Smooth muscle cell (in vitro differentiated cells): ENCODE results near the gene KIAA1671. TPM values are rescaled to one million over a fixed set of nuclear protein-coding genes. Genes with fewer than 3 reads are reported as not detected.

Experiments
- DNase-seq: peaks from one replicate; lab custom pipeline; 2025; ENCODE audit not compliant: unreplicated experiment; lab: John Stamatoyannopoulos, UW
- H2AFZ ChIP-seq: fragments of 200-600 bp; sonication (generic); 2 replicates; pipeline ENCODE4 v1.6.0; 2016; ENCODE audit warnings: antibody characterized with exemption, low read depth, mild to moderate bottlenecking
- H3F3A ChIP-seq: fragments of 200-600 bp; sonication (generic); 2 replicates; pipeline ENCODE4 v1.6.0; 2017; ENCODE audit warnings: antibody characterized with exemption, low read depth
- H3K27ac ChIP-seq: fragments of 200-600 bp; sonication (generic); 2 replicates; pipeline ENCODE4 v1.5.1; 2016; ENCODE audit warnings: low read depth, mild to moderate bottlenecking
- H3K27me3 ChIP-seq: fragments of 200-600 bp; sonication (generic); 2 replicates; pipeline ENCODE4 v1.6.1; 2016; ENCODE audit warnings: low read depth, mild to moderate bottlenecking
- H3K36me3 ChIP-seq: fragments of 200-600 bp; sonication (generic); 2 replicates; pipeline ENCODE4 v1.5.1; 2016; ENCODE audit warnings: low read depth
- H3K4me1 ChIP-seq: fragments of 200-600 bp; sonication (generic); 2 replicates; pipeline ENCODE4 v1.5.1; 2016; ENCODE audit warnings: low read depth
- H3K4me2 ChIP-seq: fragments of 200-600 bp; sonication (generic); 2 replicates; pipeline ENCODE4 v1.6.0; 2016; ENCODE audit warnings: mild to moderate bottlenecking
- H3K4me3 ChIP-seq: fragments of 200-600 bp; sonication (generic); 2 replicates; pipeline ENCODE4 v1.5.1; 2016; ENCODE audit warnings: mild to moderate bottlenecking
- H3K79me2 ChIP-seq: fragments of 200-600 bp; sonication (generic); 2 replicates; pipeline ENCODE4 v1.6.0; 2016; ENCODE audit warnings: low read depth, mild to moderate bottlenecking
- H3K9ac ChIP-seq: fragments of 200-600 bp; sonication (generic); 2 replicates; pipeline ENCODE4 v1.6.0; 2016; ENCODE audit warnings: low read depth
- H3K9me3 ChIP-seq: fragments of 200-600 bp; sonication (generic); replicated peaks from 2 replicates; pipeline ENCODE4 v1.5.1; 2016; ENCODE audit warnings: low read depth
- H4K20me1 ChIP-seq: fragments of 200-600 bp; sonication (generic); 2 replicates; pipeline ENCODE4 v1.6.0; 2016; ENCODE audit warnings: low read depth
- WGBS: methylation state at CpG from one replicate; pipeline ENCODE4 v1.1.7; 2016; ENCODE audit warnings: low lambda C conversion rate; 5-methylcytosine and 5-hydroxymethylcytosine counted together
- polyA plus RNA-seq: library from polyadenylated mRNA; unstranded; fragments of >200 nt; fragmentation: Nextera tagmentation; extraction: Ambion mirVana; gene quantifications from 2 replicates; pipeline ENCODE4 v1.2.1, GENCODE V29; 2016
- total RNA-seq: library from RNA; depleted of rRNA; stranded (reverse); fragments of >200 nt; gene quantifications from 2 replicates; pipeline ENCODE4 v1.2.3, GENCODE V29; 2014
- TF ChIP-seq, protein P1 (sequence below): fragments of 200-600 bp; sonication (generic); IDR thresholded peaks from 2 replicates; pipeline ENCODE4 v1.5.1; 2017; ENCODE audit warnings: borderline replicate concordance, mild to moderate bottlenecking, antibody characterized with exemption; ENCODE audit not compliant: insufficient read depth, poor library complexity, severe bottlenecking

KIAA1671 gene
- total and polyA plus RNA-seq, 2 experiments from 2014 or later = 1.7 to 7.6 TPM

DNA sequence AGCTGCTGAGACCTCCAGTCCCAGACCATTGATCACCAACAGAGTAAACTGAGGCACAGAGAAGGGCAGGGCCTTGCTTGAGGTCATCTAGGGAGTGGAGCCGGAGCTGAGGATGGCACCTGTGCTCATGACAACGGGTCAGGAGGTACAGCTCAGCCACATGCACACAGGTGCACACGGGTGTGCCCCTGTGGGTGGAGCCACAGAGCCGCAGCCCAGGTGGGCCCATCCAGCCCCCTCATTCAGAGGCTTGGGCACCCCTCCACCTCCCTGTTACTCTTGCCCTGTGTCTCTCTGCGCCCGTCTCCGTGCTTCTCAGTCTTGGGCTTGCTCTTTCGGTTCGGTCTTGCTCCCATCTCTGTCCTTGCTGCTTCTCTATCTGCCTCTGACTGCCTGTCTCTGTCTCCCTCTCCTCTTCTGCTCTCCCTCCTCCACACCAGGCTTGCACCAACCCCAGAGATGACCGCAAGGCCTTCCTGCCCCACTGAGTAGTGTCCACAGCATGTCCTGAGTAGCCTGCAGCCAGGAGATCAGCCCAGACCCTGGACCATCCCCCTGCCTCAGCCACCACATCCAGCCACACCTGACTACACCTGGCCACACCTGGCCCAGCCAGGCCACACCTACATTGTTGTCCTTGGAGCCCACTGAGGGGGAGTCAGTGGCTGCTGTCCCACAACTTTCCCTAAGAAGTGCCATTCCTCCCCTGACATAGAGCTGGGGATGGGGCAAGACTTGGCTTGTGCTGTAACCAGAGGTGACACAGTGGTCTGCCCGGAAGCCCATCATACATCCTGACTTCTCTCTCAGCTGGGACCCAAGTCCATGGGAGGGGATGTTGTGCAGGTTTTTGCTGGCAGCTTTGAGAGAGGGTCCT lies 207.8 kb downstream of the KIAA1671 start:
- Histone ChIP-seq H3K4me2 (no peak overlapping the region), H3K9ac (no peak overlapping the region), H3K27ac (no peak overlapping the region), H3K27me3 (no peaks in the 10 kb centered on the region), H3F3A (no peaks in the 10 kb centered on the region), H2AFZ (no peak overlapping the region), H3K79me2 (no peaks in the 10 kb centered on the region), H3K36me3 (no peaks in the 10 kb centered on the region), H3K9me3 (no peaks in the 10 kb centered on the region), H4K20me1 (peaks cover 26% of the 10 kb centered on the region), H3K4me1 (no peaks in the 10 kb centered on the region), H3K4me3 (no peak overlapping the region)
- 94% methylated on average over 11 of the region's 11 CpGs for WGBS
- TF ChIP-seq, protein P1, sequence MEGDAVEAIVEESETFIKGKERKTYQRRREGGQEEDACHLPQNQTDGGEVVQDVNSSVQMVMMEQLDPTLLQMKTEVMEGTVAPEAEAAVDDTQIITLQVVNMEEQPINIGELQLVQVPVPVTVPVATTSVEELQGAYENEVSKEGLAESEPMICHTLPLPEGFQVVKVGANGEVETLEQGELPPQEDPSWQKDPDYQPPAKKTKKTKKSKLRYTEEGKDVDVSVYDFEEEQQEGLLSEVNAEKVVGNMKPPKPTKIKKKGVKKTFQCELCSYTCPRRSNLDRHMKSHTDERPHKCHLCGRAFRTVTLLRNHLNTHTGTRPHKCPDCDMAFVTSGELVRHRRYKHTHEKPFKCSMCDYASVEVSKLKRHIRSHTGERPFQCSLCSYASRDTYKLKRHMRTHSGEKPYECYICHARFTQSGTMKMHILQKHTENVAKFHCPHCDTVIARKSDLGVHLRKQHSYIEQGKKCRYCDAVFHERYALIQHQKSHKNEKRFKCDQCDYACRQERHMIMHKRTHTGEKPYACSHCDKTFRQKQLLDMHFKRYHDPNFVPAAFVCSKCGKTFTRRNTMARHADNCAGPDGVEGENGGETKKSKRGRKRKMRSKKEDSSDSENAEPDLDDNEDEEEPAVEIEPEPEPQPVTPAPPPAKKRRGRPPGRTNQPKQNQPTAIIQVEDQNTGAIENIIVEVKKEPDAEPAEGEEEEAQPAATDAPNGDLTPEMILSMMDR = no peak
- DNase-seq = no peak

DNA sequence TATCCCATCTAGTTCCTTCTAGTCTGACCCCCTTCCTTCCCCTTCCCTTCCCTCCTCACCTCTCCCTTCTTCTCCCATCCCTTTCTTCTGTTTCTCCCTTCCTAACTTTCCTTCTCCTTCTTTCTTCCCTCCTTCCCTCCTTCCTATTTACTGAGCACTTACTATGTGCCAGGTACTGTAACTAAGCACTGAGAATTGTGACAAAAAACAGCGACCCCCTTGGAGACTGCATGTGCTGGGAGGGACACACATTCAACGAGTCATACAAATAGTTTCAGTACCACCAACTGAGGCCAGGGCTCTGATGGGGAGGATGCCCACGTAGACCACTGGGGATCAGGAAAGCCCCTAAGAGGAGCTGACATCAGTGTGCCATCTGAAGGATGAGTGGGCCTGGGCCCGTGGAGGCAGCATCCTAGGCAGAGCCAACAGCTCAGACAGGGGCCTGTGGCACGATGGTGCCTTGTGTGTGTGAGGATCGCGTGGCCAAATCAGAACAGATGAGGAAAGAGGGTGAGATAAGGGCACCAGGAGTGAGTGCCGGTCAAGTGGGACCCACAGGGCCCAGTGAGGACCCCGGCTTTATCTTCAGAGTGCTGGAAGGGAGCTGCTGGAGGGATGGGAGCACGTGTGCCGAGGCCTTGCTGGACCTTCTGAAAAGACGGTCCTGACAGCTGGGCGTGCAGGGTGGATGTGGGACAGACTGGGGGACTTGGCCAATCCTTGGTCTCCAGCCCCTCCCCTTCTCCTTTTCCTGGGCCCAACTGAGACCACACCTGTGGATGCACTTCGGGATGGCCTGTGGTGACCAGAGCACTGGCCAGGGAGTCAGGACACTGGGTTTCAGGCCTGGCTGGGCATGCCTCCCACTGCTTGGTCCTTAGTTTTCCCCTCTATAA lies 208.8 kb downstream of the KIAA1671 start:
- Histone ChIP-seq H3K4me2 (no peak overlapping the region), H3K79me2 (no peaks in the 10 kb centered on the region), H3K27ac (no peak overlapping the region), H2AFZ (no peak overlapping the region), H3K36me3 (no peaks in the 10 kb centered on the region), H3K9me3 (no peaks in the 10 kb centered on the region), H3K4me1 (no peaks in the 10 kb centered on the region), H3F3A (no peaks in the 10 kb centered on the region), H4K20me1 (peaks cover 26% of the 10 kb centered on the region), H3K9ac (no peak overlapping the region), H3K4me3 (no peak overlapping the region), H3K27me3 (no peaks in the 10 kb centered on the region)
- TF ChIP-seq, protein P1 = no peak
- no peak for DNase-seq
- 92% methylated on average over 14 of the region's 14 CpGs for WGBS

DNA sequence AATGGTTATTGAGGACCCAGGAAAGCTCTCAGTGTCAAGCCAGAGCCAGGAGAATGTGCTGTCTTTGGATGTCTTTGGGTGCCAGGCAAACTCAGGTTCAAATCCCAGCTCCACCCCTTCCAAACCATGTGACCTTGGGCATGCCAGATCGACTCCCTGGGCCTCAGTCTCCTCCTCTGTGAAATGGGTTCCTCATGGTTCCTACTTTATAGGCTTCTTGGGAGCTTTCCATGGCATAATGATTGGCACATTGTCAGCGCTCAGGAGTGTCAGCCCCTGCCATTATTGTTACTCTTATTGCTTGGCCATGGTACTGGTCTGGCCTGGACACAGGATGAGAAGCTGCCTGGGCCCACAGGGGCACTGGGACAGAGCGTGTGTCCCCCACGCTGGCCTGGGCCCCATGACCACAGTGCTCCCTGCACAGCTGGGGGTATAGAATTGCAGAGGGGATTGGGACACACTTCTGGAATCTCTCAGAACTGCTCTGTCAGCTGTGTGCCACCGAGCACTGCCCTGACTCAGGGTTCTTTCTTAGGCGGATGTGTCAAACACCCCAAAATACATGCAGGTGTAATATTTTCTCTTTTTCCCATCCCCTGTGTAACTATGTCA lies 209.5 kb downstream of the KIAA1671 start:
- TF ChIP-seq, protein P1 = no peak
- WGBS = 87% methylated on average over 6 of the region's 6 CpGs
- no peaks in the 10 kb centered on the region for H3F3A ChIP-seq

More for the DNA sequence above, 209.5 kb downstream of the KIAA1671 start:
- Histone ChIP-seq H3K9me3 (no peaks in the 10 kb centered on the region), H3K4me3 (no peak overlapping the region), H3K4me1 (no peaks in the 10 kb centered on the region), H3K79me2 (no peaks in the 10 kb centered on the region), H3K4me2 (no peak overlapping the region), H4K20me1 (peaks cover 26% of the 10 kb centered on the region), H3K27ac (no peak overlapping the region), H3K9ac (no peak overlapping the region), H3K36me3 (no peaks in the 10 kb centered on the region), H2AFZ (no peak overlapping the region), H3K27me3 (no peaks in the 10 kb centered on the region)
- no peak for DNase-seq
